K562 (cell line): ENCODE data around the gene HNRNPF. TPM values are rescaled to one million over a fixed set of nuclear protein-coding genes. Genes with fewer than 3 reads are reported as not detected.

ENCODE experiments used
- CBFB ChIP-seq: sonication (generic); formaldehyde crosslinking; IDR thresholded peaks from 2 replicates; pipeline ENCODE4 v1.4.0; 2020; ENCODE audit warnings: mild to moderate bottlenecking, missing genetic modification reagents
- DPF2 ChIP-seq: fragments of 450-650 bp; IDR thresholded peaks from 2 replicates; pipeline ENCODE4 v1.6.1; 2016
- E2F1 ChIP-seq: sonication (generic); formaldehyde crosslinking; IDR thresholded peaks from 2 replicates; pipeline ENCODE4 v1.8.1; 2023; ENCODE audit warnings: mild to moderate bottlenecking, missing genetic modification reagents, moderate library complexity
- GABPA ChIP-seq: fragments of 200-800 bp; sonication (Bioruptor generic); conservative IDR thresholded peaks from 2 replicates; pipeline ENCODE4 v1.6.1; 2016; ENCODE audit warnings: low read depth, missing genetic modification characterization, missing compliant biosample characterization
- GMEB1 ChIP-seq: fragments of 250-450 bp; sonication (Bioruptor Pico); IDR thresholded peaks from 2 replicates; pipeline ENCODE4 v1.4.0; 2020; ENCODE audit warnings: mild to moderate bottlenecking
- NFATC3 ChIP-seq: fragments of 450-650 bp; IDR thresholded peaks from 2 replicates; pipeline ENCODE4 v1.6.1; 2017; ENCODE audit warnings: mild to moderate bottlenecking
- POLR2AphosphoS2 ChIP-seq: IDR thresholded peaks from 2 replicates; pipeline ENCODE4 v1.6.1; 2012; ENCODE audit warnings: low read length, improper control_type of control experiment
- RCOR1 ChIP-seq, 2 experiments: IDR thresholded peaks; 2 replicates each; pipeline ENCODE4 v1.6.1; 2012; ENCODE audit warnings: low read depth in 2 of 2, low read length in 2 of 2, borderline replicate concordance in 1 of 2, improper control_type of control experiment in 1 of 2
- SMARCE1 ChIP-seq: fragments of 450-650 bp; IDR thresholded peaks from 2 replicates; pipeline ENCODE4 v1.7.1; 2016; ENCODE audit warnings: mild to moderate bottlenecking
- TFAM ChIP-seq: fragments of 250-450 bp; sonication (Bioruptor Pico); conservative IDR thresholded peaks from 2 replicates; pipeline ENCODE4 v1.5.0; 2021; ENCODE audit warnings: mild to moderate bottlenecking, moderate library complexity
- U2AF1 ChIP-seq: fragments of 200-400 bp; formaldehyde crosslinking; optimal IDR thresholded peaks from 2 replicates; pipeline ENCODE3; 2017; ENCODE audit warnings: mild to moderate bottlenecking, low read depth, low read length, moderate library complexity
- ZBTB40 ChIP-seq, 2 experiments: fragments of 450-650 bp in 1 of 2; sonication (generic) in 1 of 2; formaldehyde crosslinking in 1 of 2; IDR thresholded peaks; 2 replicates each; pipeline versions ENCODE4 v1.7.1 to v1.9.0; 2016 to 2022; ENCODE audit warnings: inconsistent platforms in 1 of 2, mild to moderate bottlenecking in 1 of 2, missing genetic modification reagents in 1 of 2
- ZNF124 ChIP-seq: sonication (generic); formaldehyde crosslinking; IDR thresholded peaks from 2 replicates; pipeline ENCODE4 v1.8.1; 2022; ENCODE audit warnings: missing genetic modification reagents
- ZNF57 ChIP-seq: fragments of 450-650 bp; formaldehyde crosslinking; IDR thresholded peaks from 2 replicates; pipeline ENCODE4 v1.4.0; 2020; ENCODE audit warnings: mild to moderate bottlenecking, moderate library complexity
- ZNF75A ChIP-seq: fragments of 450-650 bp; formaldehyde crosslinking; IDR thresholded peaks from 2 replicates; pipeline ENCODE4 v1.4.0; 2020; ENCODE audit warnings: mild to moderate bottlenecking
- ZNF76 ChIP-seq: fragments of 250-450 bp; sonication (Bioruptor Pico); IDR thresholded peaks from 2 replicates; pipeline ENCODE4 v1.4.0; 2020; ENCODE audit warnings: mild to moderate bottlenecking, moderate library complexity, borderline replicate concordance
- polyA plus RNA-seq, 8 experiments: library from polyadenylated mRNA; depleted of rRNA in 4 of 8; stranded (reverse) in 5 of 8; unstranded in 3 of 8; fragments of >200 nt; fragmentation: Nextera tagmentation in 2 of 8; fragmentation: Illumina TruSeq in 1 of 8; extraction: Ambion mirVana in 2 of 8; extraction: Trizol in 1 of 8; gene quantifications; 2 replicates each; pipeline versions ENCODE4 v1.2.1 to v1.2.3, GENCODE V29; 2011 to 2014; ENCODE audit warnings: inconsistent platforms in 1 of 8, missing spikeins in 1 of 8
- total RNA-seq, 7 experiments: library from RNA; depleted of rRNA in 6 of 7; stranded (reverse); fragments of >200 nt in 6 of 7; fragmentation: Illumina TruSeq in 2 of 7; extraction: Trizol in 2 of 7; gene quantifications; 2 replicates each; pipeline versions ENCODE4 v1.2.1 to v1.2.3, GENCODE V29; 2011 to 2021; ENCODE audit warnings: low replicate concordance in 1 of 7

The HNRNPF gene
- total and polyA plus RNA-seq, 9 of the 15 experiments (the other 6 are each of a cell fraction or from before 2014, with no cell fraction given), result 192 to 489 (median 416) TPM

GRCh38 chr10:43408710-43409384 is at the start of gene HNRNPF (continued):
- TF ChIP-seq E2F1 (CRISPR knock-in tag) (peak; percentile 90), RCOR1 (IDR thresholded peaks at IDR 0.05; ENCODE audit: borderline replicate concordance in 1 of 2, low read depth in 2 of 2, low read length in 2 of 2) (no peak; a peak in 1 of 4 replicates), ZNF76 (CRISPR knock-in tag) (peak; percentile 78; the same call in 1 of the 2 replicates), ZNF75A (CRISPR knock-in tag) (no peak), TFAM (CRISPR knock-in tag) (no peak), NFATC3 (no peak), ZNF57 (CRISPR knock-in tag) (no peak), GMEB1 (CRISPR knock-in tag) (peak; percentile 94), U2AF1 (peak; percentile 77), GABPA (tag) (peak; percentile 94), DPF2 (no peak), ZNF124 (CRISPR knock-in tag) (no peak), POLR2AphosphoS2 (no peak), CBFB (no peak), ZBTB40 (IDR thresholded peaks at IDR 0.05) (peak; percentile 90), ZBTB40 (CRISPR knock-in tag; IDR thresholded peaks at IDR 0.05) (no peak), SMARCE1 (no peak)
